Lower leg skin (tissue), 3 donors: ENCODE results near the gene GARS1.

Experiments
- POLR2A ChIP-seq, 2 donors: fragments of 450-650 bp; IDR thresholded peaks; one replicate each; pipeline ENCODE4 v1.6.1; 2016 to 2017; ENCODE audit warnings: antibody characterized with exemption in 2 of 2, mild to moderate bottlenecking in 1 of 2, moderate library complexity in 1 of 2
- TF ChIP-seq, protein P1 (sequence below), 3 donors: fragments of 450-650 bp; IDR thresholded peaks; one replicate each; pipeline ENCODE4 v1.5.1; 2016; ENCODE audit warnings: antibody characterized with exemption in 3 of 3, mild to moderate bottlenecking in 3 of 3, moderate library complexity in 2 of 3

DNA sequence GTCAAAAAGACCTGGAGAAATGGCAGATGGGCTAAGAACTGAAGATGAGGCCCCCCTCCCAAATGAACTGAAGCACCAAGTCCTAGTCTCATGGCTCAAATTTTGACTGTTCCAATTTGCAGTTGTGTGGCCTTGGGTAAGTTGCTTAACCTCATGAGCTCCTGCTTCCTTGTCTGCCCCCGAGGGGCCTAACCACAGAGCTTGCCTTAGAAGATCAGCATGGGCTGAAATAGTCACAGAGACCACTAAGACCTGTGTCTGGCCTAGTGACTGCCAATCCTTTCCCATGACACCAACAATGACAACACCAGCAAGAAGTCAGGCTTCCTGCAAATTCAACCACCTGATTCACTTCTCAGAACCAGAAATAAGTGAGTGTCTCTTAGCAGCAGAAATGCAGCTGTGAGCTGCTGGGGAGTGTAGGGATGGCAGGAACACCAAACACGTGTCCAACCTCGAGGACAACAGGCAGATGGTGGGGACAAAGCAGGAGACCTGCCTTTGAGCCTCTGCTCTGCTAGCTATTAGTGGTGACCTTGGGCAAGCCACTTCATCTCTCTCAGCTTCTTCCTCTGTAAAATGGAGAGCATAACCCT lies 63.9 kb downstream of the GARS1 start:
- TF ChIP-seq, protein P1, sequence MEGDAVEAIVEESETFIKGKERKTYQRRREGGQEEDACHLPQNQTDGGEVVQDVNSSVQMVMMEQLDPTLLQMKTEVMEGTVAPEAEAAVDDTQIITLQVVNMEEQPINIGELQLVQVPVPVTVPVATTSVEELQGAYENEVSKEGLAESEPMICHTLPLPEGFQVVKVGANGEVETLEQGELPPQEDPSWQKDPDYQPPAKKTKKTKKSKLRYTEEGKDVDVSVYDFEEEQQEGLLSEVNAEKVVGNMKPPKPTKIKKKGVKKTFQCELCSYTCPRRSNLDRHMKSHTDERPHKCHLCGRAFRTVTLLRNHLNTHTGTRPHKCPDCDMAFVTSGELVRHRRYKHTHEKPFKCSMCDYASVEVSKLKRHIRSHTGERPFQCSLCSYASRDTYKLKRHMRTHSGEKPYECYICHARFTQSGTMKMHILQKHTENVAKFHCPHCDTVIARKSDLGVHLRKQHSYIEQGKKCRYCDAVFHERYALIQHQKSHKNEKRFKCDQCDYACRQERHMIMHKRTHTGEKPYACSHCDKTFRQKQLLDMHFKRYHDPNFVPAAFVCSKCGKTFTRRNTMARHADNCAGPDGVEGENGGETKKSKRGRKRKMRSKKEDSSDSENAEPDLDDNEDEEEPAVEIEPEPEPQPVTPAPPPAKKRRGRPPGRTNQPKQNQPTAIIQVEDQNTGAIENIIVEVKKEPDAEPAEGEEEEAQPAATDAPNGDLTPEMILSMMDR (IDR thresholded peaks at IDR 0.05) = no peak
- TF ChIP-seq POLR2A (IDR thresholded peaks at IDR 0.05) = no peak
